ENCODE measurements around the gene RNF181. TPM values are rescaled to one million over a fixed set of nuclear protein-coding genes. Genes with fewer than 3 reads are reported as not detected.

The RNF181 gene
- total and polyA plus RNA-seq, 2 of the 8 experiments (the other 6 are each of a cell fraction or from before 2014, with no cell fraction given): 97.2 to 514 TPM

- Histone ChIP-seq H3K9ac (replicated peaks in 1 of 4; ENCODE audit: extremely low read depth in 1 of 4, low read depth in 3 of 4, low read length in 3 of 4) (peak within 1 kb of the TSS in 3 of 4 experiments; percentile 30 to 83 (median 65); a peak in 6 of 7 replicates), H2BK15ac (ENCODE audit: low read length) (0 out of 2 replicates have a peak within 1 kb of the TSS, but pooled peaks have one; percentile 6), H3K27ac (ENCODE audit: low read depth, low read length) (peak within 1 kb of the TSS; percentile 73), H3K56ac (replicated peaks; ENCODE audit: insufficient read length, low read depth, low read length) (no peak within 1 kb of the TSS), H3K4me3 (ENCODE audit: extremely low read depth in 1 of 4, insufficient read depth in 2 of 4, low read depth in 3 of 4, low read length in 4 of 4) (peak within 1 kb of the TSS; percentile 78 to 87 (median 84)), H2BK20ac (ENCODE audit: low read length) (no peak within 1 kb of the TSS), H2BK5ac (ENCODE audit: low read depth, low read length) (peak within 1 kb of the TSS; percentile 64), H3K4me2 (ENCODE audit: insufficient read depth in 1 of 2, low read depth in 2 of 2, low read length in 2 of 2) (peak within 1 kb of the TSS; percentile 68 to 82), H2BK12ac (ENCODE audit: low read depth, low read length) (peak within 1 kb of the TSS; percentile 78), H2AFZ (ENCODE audit: low read length) (peak within 1 kb of the TSS; percentile 14; the same call in 1 of the 2 replicates), H3K23me2 (ENCODE audit: low read depth, low read length) (peaks cover 4% of the 10 kb centered on the region; the same call in 1 of the 2 replicates), H3K4ac (replicated peaks; ENCODE audit: insufficient read length, low read depth, low read length) (peak within 1 kb of the TSS; percentile 2), H4K20me1 (replicated peaks in 1 of 2; ENCODE audit: control insufficient read depth in 1 of 2, insufficient read depth in 2 of 2, low read length in 2 of 2) (peaks cover 0 to 11% of the 10 kb centered on the region in 2 experiments), H4K5ac (ENCODE audit: insufficient read length, low read depth, low read length) (peak within 1 kb of the TSS; percentile 24), H3K36me3 (ENCODE audit: control insufficient read depth in 2 of 4, insufficient read depth in 4 of 4, low read length in 3 of 4) (peaks cover 5 to 16% (median 14%) of the 10 kb centered on the region in 4 experiments; a peak in 6 of 8 replicates), H2AK5ac (ENCODE audit: low read depth, low read length) (no peak within 1 kb of the TSS), H3K79me1 (ENCODE audit: low read depth, low read length) (no peaks in the 10 kb centered on the region; the same call in none of the 2 replicates), H3K14ac (ENCODE audit: insufficient read length) (no peak within 1 kb of the TSS), H3K79me2 (ENCODE audit: control insufficient read depth in 1 of 2, insufficient read depth in 2 of 2, low read length in 2 of 2) (peaks cover 4 to 20% of the 10 kb centered on the region in 2 experiments; a peak in 2 of 4 replicates), H3K18ac (ENCODE audit: extremely low read depth, low read length) (peak within 1 kb of the TSS; percentile 96), H3K9me3 (ENCODE audit: insufficient read depth in 2 of 2, low read depth in 1 of 2, low read length in 1 of 2) (no peaks in the 10 kb centered on the region), H3K23ac (ENCODE audit: insufficient read length) (no peak within 1 kb of the TSS), H4K91ac (replicated peaks; ENCODE audit: insufficient read length, low read length) (peak within 1 kb of the TSS; percentile 56), H2BK120ac (replicated peaks; ENCODE audit: low read depth, low read length) (no peak within 1 kb of the TSS), H3K4me1 (replicated peaks in 1 of 4; ENCODE audit: control insufficient read depth in 3 of 4, insufficient read depth in 4 of 4, low read length in 3 of 4) (peaks cover 0 to 1% (median under 1%) of the 10 kb centered on the region in 4 experiments; a peak in 4 of 7 replicates), H4K8ac (ENCODE audit: extremely low read depth, insufficient read depth, low read length) (peak within 1 kb of the TSS; percentile 89; the same call in 1 of the 2 replicates), H3K27me3 (replicated peaks in 1 of 4; ENCODE audit: control insufficient read depth in 3 of 4, extremely low read depth in 1 of 4, insufficient read depth in 3 of 4, low read length in 3 of 4) (no peaks in the 10 kb centered on the region)
- WGBS, 2 experiments (ENCODE audit: extremely low coverage in 1 of 2, insufficient coverage in 1 of 2, insufficient read length in 1 of 2, insufficient replicate concordance in 2 of 2, low coverage in 1 of 2, low lambda C conversion rate in 2 of 2, missing lambda C conversion rate in 1 of 2): 14% methylated on average over 50 of the region's 73 CpGs; no CpG with 5 or more reads in 1 of the 2 experiments
- DNase-seq (ENCODE audit: low read depth in 1 of 2, low spot score in 2 of 2) (peak; percentile 70 to 92), FAIRE-seq (no peak)
- ChIA-PET CTCF (ENCODE audit: partially characterized antibody) (interaction anchor here (0.7 to 0.8 kb wide), 3 partner anchors 8 to 190 kb away, joined by 3 to 5 read pairs (median 3); no protein-coding TSS in a partner anchor), POLR2A (ENCODE audit: partially characterized antibody) (interaction anchor here (0.7 to 7.9 kb wide), 26 partner anchors 8 to 494 kb away, joined by 3 to 95 read pairs (median 5); partner anchors contain the start of genes GGCX, MAT2A, POLR1A and PTCD3)
- no peak for TF ChIP-seq ATF3 (IDR thresholded peaks at IDR 0.05; ENCODE audit: insufficient read depth, low read depth, low read length)
- TF ChIP-seq SRF (IDR thresholded peaks at IDR 0.05; ENCODE audit: low read depth, low read length): no peak
- TF ChIP-seq SP1 (IDR thresholded peaks at IDR 0.05; ENCODE audit: low read depth, low read length): 0 out of 2 replicates have a peak, but pooled peaks have one; percentile 16
- TF ChIP-seq POLR2AphosphoS5 (IDR thresholded peaks at IDR 0.05; ENCODE audit: low read depth, low read length): peak; percentile 68
- no peak for TF ChIP-seq CTCF (IDR thresholded peaks at IDR 0.05; ENCODE audit: control extremely low read depth in 1 of 3, insufficient read depth in 1 of 3, low read depth in 1 of 3, low read length in 3 of 3)
- no peak for TF ChIP-seq SUZ12 (IDR thresholded peaks at IDR 0.05; ENCODE audit: low read length)
- TF ChIP-seq TAF1 (IDR thresholded peaks at IDR 0.05; ENCODE audit: low read depth, low read length): peak; percentile 77
Observed at GRCh38 chr2:85611705-85612587, 16.4 kb downstream of the RNF181 start, which contains the start of gene C2orf68. C2orf68 (minus strand) TSS chr2:85612066; CDS start chr2:85611984, 82 bp downstream.

Data from H1 (cell line).